ENCODE measurements around the gene KCNQ1. TPM values are rescaled to one million over a fixed set of nuclear protein-coding genes. Genes with fewer than 3 reads are reported as not detected.

The KCNQ1 gene
- total RNA-seq, 1 experiment from 2014 or later = 9.2 TPM

- intact Hi-C loops (cut with micrococcal nuclease; ENCODE audit: unreplicated experiment) = no loop called here
- no peaks in the 10 kb centered on the region for H3K9me3 Mint-ChIP-seq (ENCODE audit: low read depth, unreplicated experiment)
- no TSS peak for BruUV-seq (replicated peaks)
- TF ChIP-seq, protein P1, sequence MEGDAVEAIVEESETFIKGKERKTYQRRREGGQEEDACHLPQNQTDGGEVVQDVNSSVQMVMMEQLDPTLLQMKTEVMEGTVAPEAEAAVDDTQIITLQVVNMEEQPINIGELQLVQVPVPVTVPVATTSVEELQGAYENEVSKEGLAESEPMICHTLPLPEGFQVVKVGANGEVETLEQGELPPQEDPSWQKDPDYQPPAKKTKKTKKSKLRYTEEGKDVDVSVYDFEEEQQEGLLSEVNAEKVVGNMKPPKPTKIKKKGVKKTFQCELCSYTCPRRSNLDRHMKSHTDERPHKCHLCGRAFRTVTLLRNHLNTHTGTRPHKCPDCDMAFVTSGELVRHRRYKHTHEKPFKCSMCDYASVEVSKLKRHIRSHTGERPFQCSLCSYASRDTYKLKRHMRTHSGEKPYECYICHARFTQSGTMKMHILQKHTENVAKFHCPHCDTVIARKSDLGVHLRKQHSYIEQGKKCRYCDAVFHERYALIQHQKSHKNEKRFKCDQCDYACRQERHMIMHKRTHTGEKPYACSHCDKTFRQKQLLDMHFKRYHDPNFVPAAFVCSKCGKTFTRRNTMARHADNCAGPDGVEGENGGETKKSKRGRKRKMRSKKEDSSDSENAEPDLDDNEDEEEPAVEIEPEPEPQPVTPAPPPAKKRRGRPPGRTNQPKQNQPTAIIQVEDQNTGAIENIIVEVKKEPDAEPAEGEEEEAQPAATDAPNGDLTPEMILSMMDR (IDR thresholded peaks at IDR 0.05; ENCODE audit: unreplicated experiment) = no peak
- CTCF ChIA-PET = interaction anchor here (0.6 to 2.4 kb wide), 2 partner anchors 10 to 11 kb away, joined by 4 to 8 read pairs; no protein-coding TSS in a partner anchor
- no peak overlapping the region for H3K4me3 Mint-ChIP-seq (ENCODE audit: low read depth, unreplicated experiment)
- peaks cover 13% of the 10 kb centered on the region for H3K36me3 Mint-ChIP-seq (ENCODE audit: insufficient read depth, unreplicated experiment)
- H3K27ac Mint-ChIP-seq (ENCODE audit: unreplicated experiment) = no peak overlapping the region
- H3K27me3 Mint-ChIP-seq (ENCODE audit: unreplicated experiment) = peaks cover 47% of the 10 kb centered on the region
- no peak for DNase-seq
- no peaks in the 10 kb centered on the region for H3K4me1 Mint-ChIP-seq (ENCODE audit: low read depth, unreplicated experiment)
These were observed 36.1 kb upstream of the KCNQ1 start for GRCh38 chr11:2408671-2409070.

GRCh38 chr11:2409126-2409525, 35.7 kb upstream of the KCNQ1 start:
- no TSS peak for BruUV-seq (replicated peaks)
- H3K4me1 Mint-ChIP-seq (ENCODE audit: low read depth, unreplicated experiment) = no peaks in the 10 kb centered on the region
- intact Hi-C loops (cut with micrococcal nuclease; ENCODE audit: unreplicated experiment) = no loop called here
- no peak overlapping the region for H3K4me3 Mint-ChIP-seq (ENCODE audit: low read depth, unreplicated experiment)
- peaks cover 13% of the 10 kb centered on the region for H3K36me3 Mint-ChIP-seq (ENCODE audit: insufficient read depth, unreplicated experiment)
- H3K27ac Mint-ChIP-seq (ENCODE audit: unreplicated experiment) = no peak overlapping the region
- H3K27me3 Mint-ChIP-seq (ENCODE audit: unreplicated experiment) = peaks cover 47% of the 10 kb centered on the region
- DNase-seq = no peak
- CTCF ChIA-PET = interaction anchor here (0.6 to 2.4 kb wide), 2 partner anchors 10 to 11 kb away, joined by 4 to 8 read pairs; no protein-coding TSS in a partner anchor
- no peaks in the 10 kb centered on the region for H3K9me3 Mint-ChIP-seq (ENCODE audit: low read depth, unreplicated experiment)
- TF ChIP-seq, protein P1 (IDR thresholded peaks at IDR 0.05; ENCODE audit: unreplicated experiment) = no peak

- no peak for DNase-seq
- no peaks in the 10 kb centered on the region for H3K4me1 Mint-ChIP-seq (ENCODE audit: low read depth, unreplicated experiment)
- intact Hi-C loops (cut with micrococcal nuclease; ENCODE audit: unreplicated experiment) = no loop called here
- no peak overlapping the region for H3K4me3 Mint-ChIP-seq (ENCODE audit: low read depth, unreplicated experiment)
- H3K27me3 Mint-ChIP-seq (ENCODE audit: unreplicated experiment) = peaks cover 47% of the 10 kb centered on the region
- no peak overlapping the region for H3K27ac Mint-ChIP-seq (ENCODE audit: unreplicated experiment)
- BruUV-seq (replicated peaks) = no TSS peak
- no peaks in the 10 kb centered on the region for H3K9me3 Mint-ChIP-seq (ENCODE audit: low read depth, unreplicated experiment)
- TF ChIP-seq, protein P1 (IDR thresholded peaks at IDR 0.05; ENCODE audit: unreplicated experiment) = no peak
- CTCF ChIA-PET = interaction anchor here (2.4 kb wide), 1 partner anchor 10 kb away, joined by 8 read pairs; no protein-coding TSS in a partner anchor
- H3K36me3 Mint-ChIP-seq (ENCODE audit: insufficient read depth, unreplicated experiment) = peaks cover 9% of the 10 kb centered on the region
These were observed 35.0 kb upstream of the KCNQ1 start for GRCh38 chr11:2409611-2410468.

DNA sequence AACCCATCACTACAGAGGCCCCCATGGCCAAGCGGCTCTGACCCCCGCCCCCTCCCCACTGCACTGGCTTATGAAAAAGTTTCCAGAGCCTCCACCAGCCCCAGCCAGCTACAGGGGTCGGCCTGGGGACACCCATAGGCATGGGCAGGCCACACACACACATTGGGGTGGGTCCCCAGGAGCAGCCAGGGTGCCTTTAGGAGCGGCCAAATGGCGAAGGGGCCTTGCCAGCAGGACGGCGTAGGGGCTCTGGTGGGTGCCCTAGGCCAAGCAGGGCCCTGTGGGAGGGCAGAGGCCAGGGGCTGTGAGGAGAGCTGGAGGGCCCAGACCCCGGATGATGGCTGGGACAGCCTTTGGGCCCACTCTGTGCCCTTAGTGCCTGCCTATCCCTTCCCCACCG, 34.2 kb upstream of the KCNQ1 start:
- DNase-seq = no peak
- Mint-ChIP-seq H3K4me1 (ENCODE audit: low read depth, unreplicated experiment) (no peaks in the 10 kb centered on the region), H3K9me3 (ENCODE audit: low read depth, unreplicated experiment) (no peaks in the 10 kb centered on the region), H3K27me3 (ENCODE audit: unreplicated experiment) (peaks cover 47% of the 10 kb centered on the region), H3K36me3 (ENCODE audit: insufficient read depth, unreplicated experiment) (peaks cover 1% of the 10 kb centered on the region), H3K4me3 (ENCODE audit: low read depth, unreplicated experiment) (no peak overlapping the region), H3K27ac (ENCODE audit: unreplicated experiment) (no peak overlapping the region)
- CTCF ChIA-PET = interaction anchor here (0.6 to 2.4 kb wide), 2 partner anchors 10 to 33 kb away, joined by 3 to 8 read pairs; no protein-coding TSS in a partner anchor
- BruUV-seq (replicated peaks) = no TSS peak
- TF ChIP-seq, protein P1 (IDR thresholded peaks at IDR 0.05; ENCODE audit: unreplicated experiment) = no peak
- intact Hi-C loops (cut with micrococcal nuclease; ENCODE audit: unreplicated experiment) = no loop called here

All from Calu3 (cell line).